Breast epithelium (tissue), 4 donors: ENCODE data around the gene ECSIT. TPM values are rescaled to one million over a fixed set of nuclear protein-coding genes. Genes with fewer than 3 reads are reported as not detected.
"Not testable (repeated sequence)": the region's sequence is repeated elsewhere in the genome, so short reads cannot be mapped to it uniquely, and the experiment has no call there.

Experiments used
- DNase-seq, 2 donors: peaks; one replicate each; pipeline ENCODE4 v3.0.0-alpha.2; 2019; ENCODE audit warnings: low spot score in 2 of 2
- H3K27ac ChIP-seq, 2 donors: fragments of 200-600 bp; sonication (generic) in 1 of 2; one replicate each; pipeline ENCODE4 v1.5.1; 2016 to 2019; ENCODE audit warnings: mild to moderate bottlenecking in 1 of 2
- H3K27me3 ChIP-seq, 2 donors: fragments of 200-600 bp; sonication (generic) in 1 of 2; one replicate each; pipeline versions ENCODE4 v1.5.1 to v1.6.0; 2017 to 2019; ENCODE audit warnings: control low read depth in 1 of 2, mild to moderate bottlenecking in 1 of 2
- H3K36me3 ChIP-seq: fragments of 200-600 bp; one replicate; pipeline ENCODE4 v1.5.1; 2019
- H3K4me1 ChIP-seq, 2 donors: fragments of 200-600 bp; sonication (generic); one replicate each; pipeline ENCODE4 v1.5.1; 2016 to 2019; ENCODE audit warnings: control low read depth in 1 of 2
- H3K4me3 ChIP-seq, 3 donors: fragments of 200-600 bp; sonication (generic); 1 replicate in 2 of 3; 2 replicates in 1 of 3; pipeline ENCODE4 v1.5.1; 2016 to 2019; ENCODE audit warnings: mild to moderate bottlenecking in 3 of 3, moderate library complexity in 2 of 3
- H3K9me3 ChIP-seq, 2 donors: fragments of 200-600 bp; sonication (generic) in 1 of 2; one replicate each; pipeline ENCODE4 v1.5.1; 2016 to 2019; ENCODE audit warnings: control low read depth in 1 of 2
- POLR2A ChIP-seq: fragments of 450-650 bp; IDR thresholded peaks from one replicate; pipeline ENCODE4 v1.6.1; 2016; ENCODE audit warnings: antibody characterized with exemption, mild to moderate bottlenecking, moderate library complexity
- POLR2AphosphoS5 ChIP-seq, 3 donors: sonication (generic); formaldehyde crosslinking; IDR thresholded peaks; one replicate each; pipeline ENCODE4 v1.6.1; 2017; ENCODE audit warnings: antibody characterized with exemption in 3 of 3
- intact Hi-C: fragments of 100-400 bp; cut with DNase I; formaldehyde crosslinking; loops from one replicate; pipeline ENCODE4 v1.15.1; 2023; ENCODE audit warnings: low total_unique reads
- total RNA-seq, 3 donors: library from RNA; depleted of rRNA; stranded (reverse); fragments of >200 nt; gene quantifications; one replicate each; pipeline ENCODE4 v1.1.0, GENCODE V29; 2016
- TF ChIP-seq, protein P1 (sequence below), 3 donors: fragments of 450-650 bp; IDR thresholded peaks; one replicate each; pipeline ENCODE4 v1.5.1; 2016 to 2017; ENCODE audit warnings: antibody characterized with exemption in 3 of 3, mild to moderate bottlenecking in 3 of 3, moderate library complexity in 3 of 3

ECSIT gene
- total RNA-seq, 3 donors from 2014 or later: 37.0 to 56.0 (median 53.6) TPM

DNA sequence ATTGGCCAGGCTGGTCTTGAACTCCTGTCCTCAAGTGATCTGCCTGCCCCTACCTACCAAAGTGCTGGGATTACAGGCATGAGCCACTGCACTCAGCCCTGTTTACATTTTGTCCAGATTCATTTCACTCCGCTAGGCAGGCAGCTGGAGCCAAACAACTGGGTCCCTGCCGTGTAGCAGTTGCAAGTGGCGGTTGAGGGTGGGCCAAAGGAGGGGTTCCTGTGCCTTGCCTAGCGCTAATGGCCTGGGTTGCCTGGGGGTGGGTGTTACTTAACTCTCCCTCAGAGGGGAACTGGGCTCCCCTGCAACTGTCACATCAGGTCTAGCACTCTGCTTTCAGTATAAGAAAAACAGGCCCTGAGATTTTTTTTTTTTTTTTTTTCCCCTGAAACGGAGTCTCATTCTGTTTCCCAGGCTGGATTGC lies 41.1 kb upstream of the ECSIT start:
- no peak overlapping the region for H3K27ac ChIP-seq
- no peak for DNase-seq
- TF ChIP-seq, protein P1, sequence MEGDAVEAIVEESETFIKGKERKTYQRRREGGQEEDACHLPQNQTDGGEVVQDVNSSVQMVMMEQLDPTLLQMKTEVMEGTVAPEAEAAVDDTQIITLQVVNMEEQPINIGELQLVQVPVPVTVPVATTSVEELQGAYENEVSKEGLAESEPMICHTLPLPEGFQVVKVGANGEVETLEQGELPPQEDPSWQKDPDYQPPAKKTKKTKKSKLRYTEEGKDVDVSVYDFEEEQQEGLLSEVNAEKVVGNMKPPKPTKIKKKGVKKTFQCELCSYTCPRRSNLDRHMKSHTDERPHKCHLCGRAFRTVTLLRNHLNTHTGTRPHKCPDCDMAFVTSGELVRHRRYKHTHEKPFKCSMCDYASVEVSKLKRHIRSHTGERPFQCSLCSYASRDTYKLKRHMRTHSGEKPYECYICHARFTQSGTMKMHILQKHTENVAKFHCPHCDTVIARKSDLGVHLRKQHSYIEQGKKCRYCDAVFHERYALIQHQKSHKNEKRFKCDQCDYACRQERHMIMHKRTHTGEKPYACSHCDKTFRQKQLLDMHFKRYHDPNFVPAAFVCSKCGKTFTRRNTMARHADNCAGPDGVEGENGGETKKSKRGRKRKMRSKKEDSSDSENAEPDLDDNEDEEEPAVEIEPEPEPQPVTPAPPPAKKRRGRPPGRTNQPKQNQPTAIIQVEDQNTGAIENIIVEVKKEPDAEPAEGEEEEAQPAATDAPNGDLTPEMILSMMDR (IDR thresholded peaks at IDR 0.05): no peak
- intact Hi-C loops: no loop called here
- no peaks in the 10 kb centered on the region for H3K36me3 ChIP-seq
- H3K4me1 ChIP-seq: no peaks in the 10 kb centered on the region
- no peaks in the 10 kb centered on the region for H3K9me3 ChIP-seq
- no peak overlapping the region for H3K4me3 ChIP-seq
- no peaks in the 10 kb centered on the region for H3K27me3 ChIP-seq

DNA sequence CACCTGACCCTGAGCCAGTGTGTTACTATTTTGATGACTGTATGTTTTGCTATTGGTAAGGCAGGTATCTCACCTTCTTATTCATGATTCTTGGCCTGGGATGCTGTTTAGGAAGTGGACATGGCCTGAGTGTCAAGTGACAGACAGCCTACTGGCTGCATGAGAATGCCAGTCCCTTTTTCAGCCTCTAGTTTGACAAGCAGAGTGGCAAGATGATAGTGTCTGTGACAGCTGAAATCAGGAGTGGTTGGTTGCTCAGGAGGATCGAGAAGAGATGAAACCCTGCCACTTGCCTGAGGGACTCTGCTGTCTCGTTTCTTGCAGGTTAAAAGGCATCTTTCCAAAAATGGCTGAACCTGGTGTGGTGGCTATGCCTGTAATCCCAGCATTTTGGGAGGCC lies 37.2 kb upstream of the ECSIT start:
- intact Hi-C loops: no loop called here
- DNase-seq: no peak
- TF ChIP-seq POLR2AphosphoS5 (IDR thresholded peaks at IDR 0.05) (no peak), POLR2A (no peak)
- TF ChIP-seq, protein P1 (IDR thresholded peaks at IDR 0.05): no peak
- Histone ChIP-seq H3K27ac (no peak overlapping the region), H3K36me3 (no peaks in the 10 kb centered on the region), H3K4me1 (no peaks in the 10 kb centered on the region), H3K9me3 (no peaks in the 10 kb centered on the region), H3K4me3 (no peak overlapping the region), H3K27me3 (no peaks in the 10 kb centered on the region)

DNA sequence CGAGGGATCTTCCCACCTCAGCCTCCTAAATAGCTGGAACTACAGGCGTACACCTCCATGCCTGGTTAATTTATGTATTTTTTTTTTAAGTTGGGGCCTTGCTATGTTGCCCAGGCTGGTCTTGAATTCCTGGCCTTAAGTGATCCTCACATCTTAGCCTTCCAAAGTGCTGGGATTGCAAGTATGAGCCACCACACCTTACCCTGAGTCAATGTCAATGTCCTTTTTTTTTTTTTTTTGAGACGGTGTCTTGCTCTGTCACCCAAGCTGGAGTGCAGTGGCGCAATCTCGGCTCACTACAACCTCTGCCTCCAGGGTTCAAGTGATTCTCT lies 36.7 kb upstream of the ECSIT start:
- H3K27me3 ChIP-seq, H3K27ac ChIP-seq, H3K9me3 ChIP-seq, intact Hi-C loops, H3K36me3 ChIP-seq, H3K4me1 ChIP-seq, H3K4me3 ChIP-seq, DNase-seq: not testable (repeated sequence)

DNA sequence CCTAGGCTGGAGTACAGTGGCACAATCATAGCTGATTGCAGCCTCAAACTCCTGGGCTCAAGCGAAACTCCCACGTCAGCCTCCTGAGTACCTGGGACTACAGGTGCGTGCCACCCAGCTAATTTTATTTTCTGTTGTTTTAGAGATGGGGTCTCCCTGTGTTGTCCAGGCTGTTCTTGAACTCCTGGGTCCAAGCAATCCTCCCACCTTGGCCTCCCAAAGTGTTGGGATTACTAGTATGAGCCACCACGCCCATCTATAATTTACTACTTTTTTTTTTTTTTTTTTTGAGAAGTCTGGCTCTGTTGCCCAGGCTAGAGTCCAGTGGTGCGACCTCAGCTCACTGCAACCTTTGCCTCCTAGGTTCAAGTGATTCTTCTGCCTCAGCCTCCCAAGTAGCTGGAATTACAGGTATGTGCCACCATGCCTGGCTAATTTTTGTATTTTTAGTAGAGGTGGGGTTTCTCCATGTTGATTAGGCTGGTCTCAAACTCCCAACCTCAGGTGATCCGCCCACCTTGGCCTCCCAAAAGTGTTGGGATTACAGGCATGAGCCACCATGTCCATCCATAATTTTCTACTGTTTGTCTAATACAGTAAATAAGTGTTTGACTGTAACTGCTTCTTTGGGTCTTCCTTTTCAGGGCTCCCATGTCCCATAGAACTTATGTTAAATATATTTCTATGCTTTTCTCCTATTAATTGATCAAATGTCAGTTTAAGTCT lies 35.3 kb upstream of the ECSIT start:
- H3K4me1 ChIP-seq, H3K27me3 ChIP-seq, H3K9me3 ChIP-seq, H3K4me3 ChIP-seq, intact Hi-C loops, DNase-seq, H3K27ac ChIP-seq, H3K36me3 ChIP-seq: not testable (repeated sequence)

DNA sequence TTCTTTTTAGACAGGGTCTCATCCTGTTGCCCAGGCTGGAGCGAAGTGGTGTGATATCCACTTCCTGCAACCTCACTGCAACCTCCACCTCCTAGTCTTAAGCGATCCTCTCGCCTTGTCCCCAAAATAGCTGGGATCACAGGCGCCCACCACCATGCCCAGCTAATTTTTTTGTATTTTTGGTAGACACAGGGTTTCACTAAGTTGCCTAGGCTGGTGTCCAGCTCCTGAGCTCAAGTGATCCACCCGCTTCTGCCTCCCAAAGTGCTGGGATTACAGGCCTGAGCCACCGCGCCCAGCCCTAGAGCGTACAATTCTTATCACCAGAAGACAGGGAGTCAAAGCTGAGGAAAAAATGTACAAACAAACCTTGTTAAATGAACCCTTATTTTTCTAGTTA lies 34.6 kb upstream of the ECSIT start:
- TF ChIP-seq POLR2AphosphoS5 (IDR thresholded peaks at IDR 0.05): no peak
- TF ChIP-seq, protein P1 (IDR thresholded peaks at IDR 0.05): no peak
- TF ChIP-seq POLR2A: no peak
- intact Hi-C loops: no loop called here

DNA sequence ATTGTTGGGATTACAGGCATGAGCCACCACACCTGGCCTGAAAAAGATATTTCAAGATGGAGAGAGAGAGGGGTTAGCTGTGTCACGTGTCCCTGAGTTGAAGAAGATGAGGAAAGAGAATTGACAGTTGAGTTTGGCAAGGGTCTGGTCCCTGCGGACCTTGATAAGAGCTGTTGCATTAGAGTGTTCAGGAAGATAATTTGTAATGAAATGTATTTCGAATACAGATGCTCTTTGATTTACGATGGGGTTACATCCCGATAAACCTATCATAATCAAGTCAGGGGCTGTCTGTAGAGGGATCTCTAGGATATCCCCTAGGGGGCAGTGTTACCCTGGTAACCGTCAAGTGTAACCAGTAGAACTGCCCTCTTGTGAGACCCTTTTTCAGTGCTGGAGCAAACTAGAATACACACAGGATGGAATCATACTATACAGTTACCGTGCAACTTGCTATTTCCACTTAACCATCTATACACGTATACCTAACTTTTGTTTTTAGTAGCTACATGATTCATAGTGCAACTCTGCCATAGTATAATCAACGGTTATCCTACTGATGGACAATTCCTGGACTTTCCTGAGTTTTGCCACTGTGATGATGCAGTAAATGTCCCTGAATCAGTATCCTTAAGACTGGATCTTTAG lies 31.6 kb upstream of the ECSIT start:
- intact Hi-C loops: no loop called here
- Histone ChIP-seq H3K27me3 (no peaks in the 10 kb centered on the region), H3K27ac (no peak overlapping the region), H3K4me3 (peak overlapping the region in 2 of 3 donors; percentile 76 to 87), H3K36me3 (no peaks in the 10 kb centered on the region), H3K4me1 (peaks cover 3 to 15% of the 10 kb centered on the region in 2 donors), H3K9me3 (no peaks in the 10 kb centered on the region)
- TF ChIP-seq, protein P1 (IDR thresholded peaks at IDR 0.05): peak in 2 of 3 donors; percentile 18 to 56
- TF ChIP-seq POLR2A (no peak), POLR2AphosphoS5 (IDR thresholded peaks at IDR 0.05) (no peak)
- no peak for DNase-seq

More for the DNA sequence above, 34.6 kb upstream of the ECSIT start:
- Histone ChIP-seq H3K36me3 (no peaks in the 10 kb centered on the region), H3K4me1 (no peaks in the 10 kb centered on the region), H3K27ac (no peak overlapping the region), H3K27me3 (no peaks in the 10 kb centered on the region), H3K9me3 (no peaks in the 10 kb centered on the region), H3K4me3 (no peak overlapping the region)
- no peak for DNase-seq
